GM12891 (cell line): ENCODE results near the gene PLPP1.

Experiments used
- POLR2A ChIP-seq: IDR thresholded peaks from 2 replicates; pipeline ENCODE4 v1.6.1; 2011; ENCODE audit warnings: low read depth, low read length, control low read depth
- POLR2AphosphoS5 ChIP-seq: IDR thresholded peaks from 2 replicates; pipeline ENCODE4 v1.6.1; 2011; ENCODE audit warnings: low read depth, low read length, control low read depth
- SPI1 ChIP-seq: IDR thresholded peaks from 2 replicates; pipeline ENCODE4 v1.6.1; 2011; ENCODE audit warnings: low read depth, low read length, control low read depth
- TAF1 ChIP-seq: IDR thresholded peaks from 2 replicates; pipeline ENCODE4 v1.6.1; 2011; ENCODE audit warnings: low read depth, low read length, control low read depth

- TF ChIP-seq POLR2A (no peak), POLR2AphosphoS5 (no peak), TAF1 (no peak), SPI1 (no peak)
These were observed 82.8 kb downstream of the PLPP1 start for GRCh38 chr5:55451976-55452375.
